Measurements from ENCODE around the gene JUND. TPM values are rescaled to one million over a fixed set of nuclear protein-coding genes. Genes with fewer than 3 reads are reported as not detected.
A peak's percentile ranks its signal among the peaks of the same experiment; 100 is the strongest.

The JUND gene
- total RNA-seq, 2 donors from 2014 or later, result 521 to 844 TPM

- H3K4me1 ChIP-seq (replicated peaks), result no peaks in the 10 kb centered on the region
- TF ChIP-seq POLR2AphosphoS5 (IDR thresholded peaks at IDR 0.05) (no peak), CTCF (IDR thresholded peaks at IDR 0.05) (no peak), POLR2A (IDR thresholded peaks at IDR 0.05) (no peak)
- no peaks in the 10 kb centered on the region for H3K9me3 ChIP-seq
- no peak for DNase-seq (ENCODE audit: low spot score)
- H3K27me3 ChIP-seq (replicated peaks; ENCODE audit: insufficient read depth), result peaks cover 15% of the 10 kb centered on the region
- no peak overlapping the region for H3K27ac ChIP-seq
- H3K36me3 ChIP-seq, result no peaks in the 10 kb centered on the region
- WGBS, result 53% methylated on average over 18 of the region's 18 CpGs
- H3K4me3 ChIP-seq, result no peak overlapping the region
- intact Hi-C loops (cut with DNase I), result no loop called here
These were observed 50.3 kb downstream of the JUND start for GRCh38 chr19:18230941-18231734.

GRCh38 chr19:18229915-18230314 is 51.5 kb downstream of the JUND start:
- no peak for DNase-seq (ENCODE audit: low spot score)
- intact Hi-C loops (cut with DNase I), result no loop called here
- Histone ChIP-seq H3K4me3 (no peak overlapping the region), H3K36me3 (no peaks in the 10 kb centered on the region), H3K27me3 (replicated peaks; ENCODE audit: insufficient read depth) (peaks cover 23% of the 10 kb centered on the region), H3K27ac (no peak overlapping the region), H3K4me1 (replicated peaks) (peaks cover 3% of the 10 kb centered on the region), H3K9me3 (no peaks in the 10 kb centered on the region)
- TF ChIP-seq POLR2A (IDR thresholded peaks at IDR 0.05) (no peak), POLR2AphosphoS5 (IDR thresholded peaks at IDR 0.05) (no peak), CTCF (IDR thresholded peaks at IDR 0.05) (no peak)
- 82% methylated on average over 4 of the region's 4 CpGs for WGBS

Small RNA genes lying within 50 kb of the gene (microRNA-seq; reads per million reads assigned to microRNA genes)
- gene MIR3188, result 7.5 reads per million, percentile 48 among the genes with 10 or more reads in this experiment

Small RNA genes lying within 50 kb of the gene (small RNA-seq; reads per million reads assigned to genes)
- 0 reads per million in 2 donors for gene MIR3188
- gene RPL39P38, result 0 reads per million in 2 donors

Other genes with a start within 250 kb of the JUND start
- gene IL12RB1, start 194.7 kb downstream of the JUND start, total RNA-seq, result under 1 TPM; 0.62 to 0.73 TPM
- gene MAST3, start 183.8 kb downstream of the JUND start, total RNA-seq, result 10 to 100 TPM in 1 of 2 donors, 1 to 10 TPM in 1; 6.1 to 10.8 TPM
- gene PIK3R2, start 128.5 kb downstream of the JUND start, total RNA-seq, result 10 to 100 TPM; 41.3 to 71.6 TPM
- 10 to 100 TPM; 20.9 to 22.5 TPM for gene IFI30, start 107.8 kb downstream of the JUND start, total RNA-seq
- gene MPV17L2, start 88.4 kb downstream of the JUND start, total RNA-seq, result 10 to 100 TPM in 1 of 2 donors, 1 to 10 TPM in 1; 8.5 to 21.1 TPM
- 1 to 10 TPM; 2.5 to 6.0 TPM for gene RAB3A, start 77.6 kb downstream of the JUND start, total RNA-seq
- gene PDE4C, start 55.2 kb downstream of the JUND start, total RNA-seq, result 1 to 10 TPM in 1 of 2 donors, under 1 TPM in 1; 0.27 to 1.6 TPM
- 10 to 100 TPM in 1 of 2 donors, 1 to 10 TPM in 1; 4.1 to 19.5 TPM for gene IQCN, start 7.2 kb downstream of the JUND start, total RNA-seq
- 100 to 1,000 TPM; 157 to 215 TPM for gene LSM4, start 41.5 kb upstream of the JUND start, total RNA-seq
- 10 to 100 TPM; 18.0 to 37.3 TPM for gene PGPEP1, start 59.0 kb upstream of the JUND start, total RNA-seq
- 100 to 1,000 TPM in 1 of 2 donors, 10 to 100 TPM in 1; 49.6 to 136 TPM for gene GDF15, start 104.5 kb upstream of the JUND start, total RNA-seq
- gene LRRC25, start 116.0 kb upstream of the JUND start, total RNA-seq, result 1 to 10 TPM; 1.6 to 5.5 TPM
- 100 to 1,000 TPM in 1 of 2 donors, 10 to 100 TPM in 1; 71.5 to 120 TPM for gene SSBP4, start 137.8 kb upstream of the JUND start, total RNA-seq
- 100 to 1,000 TPM in 1 of 2 donors, 10 to 100 TPM in 1; 71.6 to 690 TPM for gene ISYNA1, start 156.5 kb upstream of the JUND start, total RNA-seq
- gene ELL, start 240.4 kb upstream of the JUND start, total RNA-seq, result 10 to 100 TPM; 10.7 to 44.4 TPM

Data from prostate gland (tissue), 2 donors.